Iris pigment epithelial cell (primary cell): Measurements from ENCODE around the gene THOC3.
"Not testable (repeated sequence)": the region's sequence is repeated elsewhere in the genome, so short reads cannot be mapped to it uniquely, and the experiment has no call there.

Experiments
- DNase-seq: peaks from one replicate; pipeline ENCODE4 v3.0.0-alpha.2; 2011; ENCODE audit warnings: low read depth

THOC3 gene, protein sequence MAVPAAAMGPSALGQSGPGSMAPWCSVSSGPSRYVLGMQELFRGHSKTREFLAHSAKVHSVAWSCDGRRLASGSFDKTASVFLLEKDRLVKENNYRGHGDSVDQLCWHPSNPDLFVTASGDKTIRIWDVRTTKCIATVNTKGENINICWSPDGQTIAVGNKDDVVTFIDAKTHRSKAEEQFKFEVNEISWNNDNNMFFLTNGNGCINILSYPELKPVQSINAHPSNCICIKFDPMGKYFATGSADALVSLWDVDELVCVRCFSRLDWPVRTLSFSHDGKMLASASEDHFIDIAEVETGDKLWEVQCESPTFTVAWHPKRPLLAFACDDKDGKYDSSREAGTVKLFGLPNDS

GRCh38 chr5:175967471-175968372 lies at the start of gene THOC3:
Gene THOC3 (minus strand): TSS chr5:175968315. CDS start chr5:175968208, 107 bp downstream.
- DNase-seq = peak; percentile 77

- DNase-seq = not testable (repeated sequence)
Observed at GRCh38 chr5:176017324-176017723, 49.2 kb upstream of the THOC3 start.

- not testable (repeated sequence) for DNase-seq
Observed at GRCh38 chr5:176014360-176014759, 46.2 kb upstream of the THOC3 start.

DNA sequence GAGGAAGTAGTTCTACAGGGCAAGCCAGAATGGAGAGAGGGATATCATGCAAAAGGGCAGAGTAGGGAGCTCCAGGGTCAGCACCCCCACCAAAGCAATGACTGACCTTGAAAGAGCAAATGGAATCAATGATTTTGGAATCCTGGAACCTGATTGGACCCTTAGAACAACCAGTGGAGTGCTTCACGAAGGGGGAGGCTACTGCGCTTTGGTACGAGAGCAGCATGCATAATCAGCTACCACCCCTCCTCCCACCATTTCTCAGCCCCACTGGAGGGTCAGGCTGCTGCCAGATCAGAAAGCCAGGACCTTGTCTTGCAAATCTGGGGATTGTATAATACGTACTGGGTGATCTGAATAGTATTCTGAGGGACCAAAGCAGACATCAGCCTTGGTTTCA lies 43.0 kb upstream of the THOC3 start:
- DNase-seq = not testable (repeated sequence)

GRCh38 chr5:176010202-176010601 lies 42.1 kb upstream of the THOC3 start:
- not testable (repeated sequence) for DNase-seq

DNA sequence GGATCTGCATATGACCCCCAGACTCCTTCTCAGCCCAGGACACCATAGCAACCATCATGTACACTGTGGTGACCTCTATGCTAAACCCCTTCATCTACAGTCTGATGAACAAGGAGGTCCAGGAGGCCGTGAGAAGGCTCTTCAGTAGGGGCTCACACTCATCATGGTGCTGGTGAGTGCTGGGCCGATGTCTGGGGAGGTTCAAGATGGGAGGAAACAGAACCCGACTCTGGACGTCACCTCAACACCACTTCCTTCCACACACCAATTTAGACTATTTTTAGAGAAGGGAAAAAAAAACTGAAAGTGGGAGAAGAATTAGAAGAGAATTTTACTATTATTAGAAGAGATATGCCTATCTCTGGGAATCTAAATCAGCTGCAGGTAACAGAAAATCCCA lies 39.1 kb upstream of the THOC3 start:
- DNase-seq = not testable (repeated sequence)

DNA sequence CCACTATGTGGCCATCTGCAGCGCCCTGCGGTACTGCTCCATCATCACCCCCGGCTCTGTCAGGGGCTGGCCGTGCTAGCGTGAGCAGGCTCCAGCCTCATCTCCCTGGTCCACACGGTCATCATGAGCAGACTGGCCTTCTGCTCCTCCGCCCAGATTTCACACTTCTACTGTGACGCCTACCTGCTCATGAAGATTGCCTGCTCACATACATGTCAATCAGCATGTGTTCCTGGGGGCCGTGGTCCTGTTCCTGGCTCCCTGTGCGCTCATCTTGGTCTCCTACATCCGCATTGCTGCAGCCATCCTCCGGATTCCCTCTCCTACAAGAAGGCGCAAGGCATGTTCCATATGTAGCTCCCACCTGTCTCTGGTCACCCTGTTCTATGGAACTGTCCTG lies 38.7 kb upstream of the THOC3 start:
- DNase-seq = not testable (repeated sequence)

- not testable (repeated sequence) for DNase-seq
Observed at GRCh38 chr5:175997979-175998378, 29.9 kb upstream of the THOC3 start.

DNA sequence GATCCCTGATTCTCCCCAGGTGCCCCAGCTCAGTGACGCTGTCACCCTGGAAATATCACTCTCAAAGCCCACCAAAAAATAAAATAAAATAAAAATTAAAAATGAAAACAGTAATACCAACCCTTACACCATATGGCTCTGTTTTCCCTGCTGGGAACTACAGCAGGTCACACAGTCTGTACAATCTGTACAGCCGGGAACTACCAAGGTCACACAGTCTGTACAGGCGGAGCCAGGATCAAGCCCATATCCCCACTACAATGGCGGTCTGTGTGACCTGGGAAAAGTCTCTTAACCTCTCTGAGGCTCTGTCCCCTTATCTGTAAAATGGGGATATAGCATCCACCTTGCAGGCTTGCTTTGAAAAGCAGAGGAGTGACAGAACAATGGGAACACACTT lies 29.4 kb upstream of the THOC3 start:
- DNase-seq = not testable (repeated sequence)

- DNase-seq = not testable (repeated sequence)
Observed at GRCh38 chr5:175996791-175997190, 28.7 kb upstream of the THOC3 start.

GRCh38 chr5:175995506-175995905 lies 27.4 kb upstream of the THOC3 start:
- not testable (repeated sequence) for DNase-seq

GRCh38 chr5:175979371-175979995 lies 11.4 kb upstream of the THOC3 start:
- not testable (repeated sequence) for DNase-seq

- not testable (repeated sequence) for DNase-seq
Observed at GRCh38 chr5:175968381-175968780, 266 bp upstream of the THOC3 start.

DNA sequence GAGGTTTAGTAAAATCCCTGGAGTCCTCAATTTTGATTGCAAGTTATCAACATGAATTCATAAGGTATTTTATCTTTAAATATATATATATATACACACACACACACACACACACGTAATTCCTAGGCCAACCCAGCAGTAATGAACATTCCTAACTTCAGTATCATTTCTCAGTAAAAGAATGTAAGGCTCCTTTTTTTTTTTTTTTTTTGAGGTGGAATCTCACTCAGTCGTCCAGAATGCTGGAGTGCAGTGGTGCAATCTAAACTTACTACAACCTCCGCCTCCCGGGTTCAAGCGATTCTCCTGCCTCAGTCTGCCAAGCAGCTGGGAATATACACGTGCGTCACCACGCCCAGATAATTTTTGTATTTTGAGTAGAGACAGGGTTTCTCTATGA lies 5.8 kb downstream of the THOC3 start:
- not testable (repeated sequence) for DNase-seq

DNA sequence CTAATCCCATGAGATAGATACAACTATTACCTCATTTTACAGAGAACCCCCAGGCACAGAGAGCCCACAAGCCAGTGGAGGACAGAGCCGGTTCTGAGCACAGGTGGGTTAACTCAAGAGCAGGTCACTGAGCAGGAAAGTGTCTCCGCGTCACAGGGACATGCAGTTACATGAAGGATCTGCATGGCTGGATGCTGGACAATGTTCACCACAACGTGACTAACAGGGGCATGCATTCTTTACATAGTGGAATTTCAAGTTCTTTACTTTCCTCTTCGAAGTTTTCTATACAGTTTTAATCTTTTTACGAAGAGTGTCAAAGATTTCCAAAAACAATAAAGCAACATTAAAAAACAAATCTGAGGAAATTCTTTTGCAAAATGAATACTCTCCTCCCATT lies 7.9 kb downstream of the THOC3 start:
- DNase-seq = not testable (repeated sequence)

DNA sequence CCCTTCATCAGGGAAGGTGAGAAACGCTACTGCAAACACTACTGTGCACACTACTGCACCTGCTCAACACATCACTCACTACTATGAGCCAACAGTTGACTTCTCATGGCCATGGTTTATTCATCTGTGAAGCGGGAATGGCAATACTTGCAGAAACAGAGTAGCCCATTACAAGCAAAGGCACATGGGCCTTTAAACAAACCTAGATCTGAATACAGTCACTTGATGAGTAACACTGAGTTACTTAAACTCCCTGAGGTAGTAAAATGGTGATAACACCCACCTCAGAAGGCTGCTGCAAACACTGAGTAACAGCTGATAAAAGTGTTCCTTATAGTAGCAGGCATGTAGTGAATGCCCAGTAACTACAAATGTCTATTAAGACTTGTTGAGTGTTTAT lies 9.6 kb downstream of the THOC3 start:
- not testable (repeated sequence) for DNase-seq

GRCh38 chr5:175954107-175954506 lies 14.0 kb downstream of the THOC3 start:
- DNase-seq = not testable (repeated sequence)

DNA sequence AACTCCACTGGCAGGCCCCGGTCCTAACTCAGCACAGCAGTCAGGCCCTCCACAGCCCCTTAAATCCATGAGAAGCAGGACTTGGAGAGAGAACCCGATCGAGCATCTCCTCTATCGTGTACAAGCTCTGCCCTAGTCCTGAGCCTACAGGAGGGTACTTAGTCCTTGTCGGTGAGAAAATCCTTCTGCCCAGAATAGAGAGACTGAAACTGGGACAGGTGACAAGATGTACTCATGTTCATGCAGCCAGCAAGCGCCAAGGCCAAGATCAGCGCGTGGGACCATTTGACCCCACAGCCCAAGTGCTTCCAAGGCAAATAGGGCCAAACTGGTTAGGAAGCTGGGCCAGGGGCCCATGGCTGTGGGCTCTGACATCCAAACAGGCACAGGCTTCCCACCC lies 15.3 kb downstream of the THOC3 start:
- DNase-seq = not testable (repeated sequence)

DNA sequence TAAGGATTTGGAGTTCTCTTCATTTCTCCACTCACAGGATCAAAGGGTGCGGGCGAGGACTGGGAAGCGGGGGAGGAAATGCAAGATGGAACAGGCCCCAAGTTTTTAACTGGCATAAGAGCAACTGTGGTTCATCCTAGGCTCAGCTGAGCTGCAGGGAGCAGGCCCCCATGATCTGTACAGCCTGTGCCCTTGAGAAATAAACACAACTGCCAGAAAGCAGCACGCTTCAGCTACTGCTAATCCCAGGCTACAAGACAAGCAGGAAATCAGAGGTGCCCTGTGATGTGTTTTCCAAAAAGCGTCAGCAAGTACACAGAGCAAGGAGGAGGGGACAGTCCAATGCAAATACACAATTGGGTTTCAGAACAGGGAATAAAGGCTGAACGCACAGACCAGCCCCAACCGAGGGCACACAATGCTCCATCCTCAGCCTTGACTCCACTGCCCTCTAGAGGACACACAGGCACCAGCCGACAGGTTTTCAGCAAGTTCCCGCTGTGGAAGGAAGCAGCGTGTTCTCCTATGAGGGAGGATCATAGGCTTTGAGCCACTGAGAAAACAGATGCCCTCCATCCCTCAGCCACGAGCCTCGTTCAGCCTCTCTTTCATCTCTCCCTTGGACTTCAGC lies 16.7 kb downstream of the THOC3 start:
- not testable (repeated sequence) for DNase-seq

- not testable (repeated sequence) for DNase-seq
Observed at GRCh38 chr5:175948329-175949108, 19.6 kb downstream of the THOC3 start.

GRCh38 chr5:175943253-175943652 lies 24.9 kb downstream of the THOC3 start:
- DNase-seq = not testable (repeated sequence)
